Loucy (cell line): ENCODE data around the gene KANSL1.

ENCODE experiments used
- H2AFZ ChIP-seq: fragments of 200-600 bp; sonication (generic); 2 replicates; pipeline ENCODE4 v1.6.0; 2016; ENCODE audit warnings: antibody characterized with exemption, mild to moderate bottlenecking, low read length, moderate library complexity
- H3F3A ChIP-seq: fragments of 200-600 bp; 2 replicates; pipeline ENCODE4 v1.6.0; 2016; ENCODE audit warnings: antibody characterized with exemption, low read depth, mild to moderate bottlenecking
- H3K27me3 ChIP-seq: fragments of 200-600 bp; sonication (generic); 2 replicates; pipeline ENCODE4 v1.6.1; 2014; ENCODE audit warnings: low read length, mild to moderate bottlenecking; ENCODE audit not compliant: insufficient read depth, poor library complexity, severe bottlenecking
- H3K36me3 ChIP-seq: fragments of 200-600 bp; sonication (generic); 2 replicates; pipeline ENCODE4 v1.6.1; 2016; ENCODE audit warnings: low read length; ENCODE audit not compliant: insufficient read depth
- H3K4me1 ChIP-seq: fragments of 200-600 bp; sonication (generic); 2 replicates; pipeline ENCODE4 v1.5.1; 2014; ENCODE audit warnings: low read length, mild to moderate bottlenecking; ENCODE audit not compliant: insufficient read depth, poor library complexity, severe bottlenecking
- H3K4me2 ChIP-seq: fragments of 200-600 bp; sonication (generic); 2 replicates; pipeline ENCODE4 v1.6.0; 2014; ENCODE audit warnings: antibody characterized with exemption, low read length, low read depth, mild to moderate bottlenecking; ENCODE audit not compliant: poor library complexity, severe bottlenecking
- H3K4me3 ChIP-seq: fragments of 200-600 bp; sonication (generic); 2 replicates; pipeline ENCODE4 v1.5.1; 2014; ENCODE audit warnings: low read length, mild to moderate bottlenecking, mixed read lengths; ENCODE audit not compliant: poor library complexity, severe bottlenecking
- H3K79me2 ChIP-seq: fragments of 200-600 bp; sonication (generic); 2 replicates; pipeline ENCODE4 v1.6.1; 2014; ENCODE audit warnings: low read length; ENCODE audit not compliant: insufficient read depth
- H3K9ac ChIP-seq: fragments of 200-600 bp; sonication (generic); 2 replicates; pipeline ENCODE4 v1.6.0; 2014; ENCODE audit warnings: mild to moderate bottlenecking, low read depth, low read length, moderate library complexity; ENCODE audit not compliant: poor library complexity, severe bottlenecking
- H3K9me2 ChIP-seq: fragments of 200-600 bp; sonication (generic); replicated peaks from 2 replicates; pipeline ENCODE4 v1.6.1; 2016; ENCODE audit warnings: low read depth, low read length, mixed read lengths
- H3K9me3 ChIP-seq: fragments of 200-600 bp; sonication (generic); 2 replicates; pipeline ENCODE4 v1.6.1; 2014; ENCODE audit warnings: mild to moderate bottlenecking, antibody characterized with exemption, low read length, low read depth; ENCODE audit not compliant: insufficient read depth
- H4K20me1 ChIP-seq: fragments of 200-600 bp; sonication (generic); 2 replicates; pipeline ENCODE4 v1.6.0; 2014; ENCODE audit warnings: antibody characterized with exemption, low read length, mild to moderate bottlenecking; ENCODE audit not compliant: insufficient read depth, poor library complexity, severe bottlenecking
- EZH2phosphoT487 ChIP-seq: fragments of 200-600 bp; IDR thresholded peaks from 2 replicates; pipeline ENCODE4 v1.6.1; 2018; ENCODE audit warnings: antibody characterized with exemption, mild to moderate bottlenecking, moderate library complexity, borderline replicate concordance
- TF ChIP-seq, protein P1 (sequence below): fragments of 200-600 bp; sonication (generic); conservative IDR thresholded peaks from 2 replicates; pipeline ENCODE4 v1.5.1; 2014; ENCODE audit warnings: mild to moderate bottlenecking, antibody characterized with exemption, low read length

KANSL1 gene

GRCh38 chr17:46122486-46122871 lies 70.8 kb downstream of the KANSL1 start:
- no peaks in the 10 kb centered on the region for H3K9me2 ChIP-seq
- H3K4me2 ChIP-seq, result no peak overlapping the region
- H3K27me3 ChIP-seq, result no peaks in the 10 kb centered on the region
- H3K9me3 ChIP-seq, result no peaks in the 10 kb centered on the region
- H3K4me1 ChIP-seq, result no peaks in the 10 kb centered on the region
- TF ChIP-seq EZH2phosphoT487, result no peak
- TF ChIP-seq, protein P1, sequence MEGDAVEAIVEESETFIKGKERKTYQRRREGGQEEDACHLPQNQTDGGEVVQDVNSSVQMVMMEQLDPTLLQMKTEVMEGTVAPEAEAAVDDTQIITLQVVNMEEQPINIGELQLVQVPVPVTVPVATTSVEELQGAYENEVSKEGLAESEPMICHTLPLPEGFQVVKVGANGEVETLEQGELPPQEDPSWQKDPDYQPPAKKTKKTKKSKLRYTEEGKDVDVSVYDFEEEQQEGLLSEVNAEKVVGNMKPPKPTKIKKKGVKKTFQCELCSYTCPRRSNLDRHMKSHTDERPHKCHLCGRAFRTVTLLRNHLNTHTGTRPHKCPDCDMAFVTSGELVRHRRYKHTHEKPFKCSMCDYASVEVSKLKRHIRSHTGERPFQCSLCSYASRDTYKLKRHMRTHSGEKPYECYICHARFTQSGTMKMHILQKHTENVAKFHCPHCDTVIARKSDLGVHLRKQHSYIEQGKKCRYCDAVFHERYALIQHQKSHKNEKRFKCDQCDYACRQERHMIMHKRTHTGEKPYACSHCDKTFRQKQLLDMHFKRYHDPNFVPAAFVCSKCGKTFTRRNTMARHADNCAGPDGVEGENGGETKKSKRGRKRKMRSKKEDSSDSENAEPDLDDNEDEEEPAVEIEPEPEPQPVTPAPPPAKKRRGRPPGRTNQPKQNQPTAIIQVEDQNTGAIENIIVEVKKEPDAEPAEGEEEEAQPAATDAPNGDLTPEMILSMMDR, result no peak
- no peak overlapping the region for H2AFZ ChIP-seq
- peaks cover 3% of the 10 kb centered on the region; the same call in 1 of the 2 replicates for H3K36me3 ChIP-seq
- H3K4me3 ChIP-seq, result no peak overlapping the region
- H3K9ac ChIP-seq, result no peak overlapping the region
- no peaks in the 10 kb centered on the region for H3F3A ChIP-seq
- H3K79me2 ChIP-seq, result peaks cover 98% of the 10 kb centered on the region
- H4K20me1 ChIP-seq, result peaks cover 97% of the 10 kb centered on the region

DNA sequence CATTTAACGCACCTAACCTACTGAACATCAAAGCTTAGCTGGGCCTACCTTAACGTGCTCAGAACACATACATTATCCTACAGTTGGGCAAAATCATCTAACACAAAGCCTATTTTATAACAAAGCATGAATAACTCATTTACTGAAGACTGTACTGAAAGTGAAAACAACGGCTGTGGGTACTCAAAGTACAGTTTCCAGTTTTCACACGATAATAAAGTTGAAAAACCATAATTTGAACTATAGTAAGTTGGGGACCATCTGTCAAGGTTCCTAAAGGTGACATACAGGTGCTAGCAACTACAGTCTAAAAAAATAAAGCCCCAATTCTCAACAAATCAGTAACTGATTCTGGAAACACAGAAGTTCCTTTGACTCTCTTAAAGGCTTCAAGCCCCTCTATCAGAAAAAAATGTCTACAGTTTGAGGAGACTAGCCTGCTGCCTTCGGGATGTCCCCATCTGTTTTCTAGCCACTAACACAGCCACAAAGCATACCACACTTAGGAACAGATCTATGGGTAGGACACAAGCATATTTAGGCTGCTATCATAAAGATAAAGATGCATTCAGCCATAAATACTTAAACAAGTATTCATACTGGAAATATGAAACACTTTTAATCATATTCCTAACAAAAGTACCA lies 71.3 kb downstream of the KANSL1 start:
- Histone ChIP-seq H3K27me3 (no peaks in the 10 kb centered on the region), H3K4me1 (no peaks in the 10 kb centered on the region), H3K4me2 (no peak overlapping the region), H2AFZ (no peak overlapping the region), H3K4me3 (no peak overlapping the region), H3K9ac (no peak overlapping the region), H3K36me3 (peaks cover 3% of the 10 kb centered on the region; the same call in 1 of the 2 replicates), H3F3A (no peaks in the 10 kb centered on the region), H4K20me1 (peaks cover 97% of the 10 kb centered on the region), H3K9me3 (no peaks in the 10 kb centered on the region), H3K9me2 (no peaks in the 10 kb centered on the region), H3K79me2 (peaks cover 98% of the 10 kb centered on the region)
- TF ChIP-seq, protein P1, result no peak
- no peak for TF ChIP-seq EZH2phosphoT487

DNA sequence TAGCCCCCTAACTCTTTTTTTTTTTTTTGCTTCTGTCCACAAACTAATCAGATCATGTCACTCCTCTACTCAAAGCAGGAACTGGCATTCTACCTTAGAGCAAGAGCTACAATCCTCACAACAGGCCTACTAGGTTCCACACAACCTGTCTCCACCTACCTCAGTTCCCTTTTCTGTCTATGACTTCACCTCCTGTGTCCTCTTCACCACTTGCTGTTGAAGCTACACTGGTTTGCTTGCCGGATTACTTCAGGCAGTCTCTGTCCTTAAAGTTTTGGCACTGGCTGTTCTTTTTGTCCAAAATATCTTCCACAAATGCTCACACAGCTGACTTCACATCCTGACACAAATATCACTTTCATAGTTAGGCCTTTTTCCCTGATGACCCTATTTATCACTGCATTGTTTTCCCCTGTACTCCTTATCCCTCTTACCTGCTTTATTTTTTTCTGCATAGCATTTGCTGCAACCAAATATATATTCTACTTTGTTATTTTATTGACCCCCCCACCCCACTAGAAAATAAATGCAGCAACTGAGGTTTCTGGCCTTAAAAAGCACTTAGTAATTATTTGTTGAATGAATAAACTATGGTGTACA lies 72.0 kb downstream of the KANSL1 start:
- TF ChIP-seq, protein P1, result no peak
- TF ChIP-seq EZH2phosphoT487, result no peak
- H3K9me2 ChIP-seq, result no peaks in the 10 kb centered on the region
- peaks cover 3% of the 10 kb centered on the region; the same call in 1 of the 2 replicates for H3K36me3 ChIP-seq
- no peak overlapping the region for H3K4me2 ChIP-seq
- peaks cover 98% of the 10 kb centered on the region for H3K79me2 ChIP-seq
- H4K20me1 ChIP-seq, result peaks cover 97% of the 10 kb centered on the region
- H3K4me3 ChIP-seq, result no peak overlapping the region
- H3K4me1 ChIP-seq, result no peaks in the 10 kb centered on the region
- H3K9me3 ChIP-seq, result no peaks in the 10 kb centered on the region
- H3K27me3 ChIP-seq, result no peaks in the 10 kb centered on the region
- no peaks in the 10 kb centered on the region for H3F3A ChIP-seq
- no peak overlapping the region for H2AFZ ChIP-seq
- H3K9ac ChIP-seq, result no peak overlapping the region
